Measurements from ENCODE around the gene CISD3.

CISD3 gene

GRCh38 chr17:38730526-38731379 is 612 bp downstream of the CISD3 start:
- Histone ChIP-seq H2BK120ac (ENCODE audit: low read depth, low read length) (no peak overlapping the region), H3K27ac (ENCODE audit: low read length, poor library complexity, severe bottlenecking) (peak overlapping the region; percentile 53), H3K36me3 (ENCODE audit: control insufficient read depth in 1 of 2, insufficient read depth in 2 of 2, low read depth in 1 of 2, low read length in 2 of 2) (peaks cover 43 to 46% of the 10 kb centered on the region in 2 experiments), H3K4ac (ENCODE audit: low read depth in 1 of 2, low read length in 2 of 2) (peak overlapping the region; percentile 29 to 76), H3K27me3 (ENCODE audit: control insufficient read depth in 1 of 2, insufficient read depth in 1 of 2, low read length in 2 of 2) (no peaks in the 10 kb centered on the region), H2AK5ac (ENCODE audit: low read length, severe bottlenecking) (peak overlapping the region; percentile 2), H4K91ac (ENCODE audit: low read length) (no peak overlapping the region), H2BK15ac (ENCODE audit: low read depth, poor library complexity, severe bottlenecking) (peak overlapping the region; percentile 82), H3K18ac (ENCODE audit: low read depth in 1 of 2, low read length in 2 of 2) (peak overlapping the region; percentile 46 to 73), H3K4me3 (ENCODE audit: insufficient read depth in 1 of 2, low read depth in 1 of 2, low read length in 2 of 2) (peak overlapping the region; percentile 70 to 95), H3K4me2 (ENCODE audit: low read length, poor library complexity, severe bottlenecking) (peak overlapping the region; percentile 72), H2AFZ (ENCODE audit: low read depth, low read length) (peak overlapping the region; percentile 33), H2BK5ac (ENCODE audit: low read depth, low read length, poor library complexity, severe bottlenecking) (no peak overlapping the region), H3K23ac (ENCODE audit: low read length in 2 of 2) (peak overlapping the region in 1 of 2 experiments; percentile 16), H3K79me1 (replicated peaks; ENCODE audit: low read length, poor library complexity, severe bottlenecking) (peaks cover 14% of the 10 kb centered on the region), H3K9ac (ENCODE audit: low read length) (peak overlapping the region; percentile 96), H3K4me1 (ENCODE audit: control insufficient read depth, insufficient read depth, low read depth, low read length) (peaks cover 30% of the 10 kb centered on the region), H2BK12ac (ENCODE audit: low read length in 2 of 2) (peak overlapping the region; percentile 18 to 55), H4K8ac (ENCODE audit: low read length) (peak overlapping the region; percentile 19), H3K9me3 (ENCODE audit: control insufficient read depth, low read length) (no peaks in the 10 kb centered on the region), H3K14ac (ENCODE audit: low read length in 2 of 2) (peak overlapping the region in 1 of 2 experiments; percentile 50)
- peak; percentile 62 for DNase-seq
- 25% methylated on average over 27 of the region's 27 CpGs for WGBS

GRCh38 chr17:38731526-38732294 is 1.6 kb downstream of the CISD3 start:
- WGBS, result 97% methylated on average over 8 of the region's 8 CpGs
- no peak overlapping the region for H3K18ac ChIP-seq (ENCODE audit: low read depth in 1 of 2, low read length in 2 of 2)
- H3K4ac ChIP-seq (ENCODE audit: low read depth in 1 of 2, low read length in 2 of 2), result no peak overlapping the region
- no peak overlapping the region for H2AK5ac ChIP-seq (ENCODE audit: low read length, severe bottlenecking)
- no peak overlapping the region for H4K8ac ChIP-seq (ENCODE audit: low read length)
- H2BK12ac ChIP-seq (ENCODE audit: low read length in 2 of 2), result no peak overlapping the region
- peaks cover 31% of the 10 kb centered on the region for H3K4me1 ChIP-seq (ENCODE audit: control insufficient read depth, insufficient read depth, low read depth, low read length)
- H3K9me3 ChIP-seq (ENCODE audit: control insufficient read depth, low read length), result no peaks in the 10 kb centered on the region
- H3K79me1 ChIP-seq (replicated peaks; ENCODE audit: low read length, poor library complexity, severe bottlenecking), result peaks cover 15% of the 10 kb centered on the region
- DNase-seq, result no peak
- H2BK5ac ChIP-seq (ENCODE audit: low read depth, low read length, poor library complexity, severe bottlenecking), result no peak overlapping the region
- peak overlapping the region in 1 of 2 experiments; percentile 95 for H3K4me3 ChIP-seq (ENCODE audit: insufficient read depth in 1 of 2, low read depth in 1 of 2, low read length in 2 of 2)
- H3K27me3 ChIP-seq (ENCODE audit: control insufficient read depth in 1 of 2, insufficient read depth in 1 of 2, low read length in 2 of 2), result no peaks in the 10 kb centered on the region
- H3K23ac ChIP-seq (ENCODE audit: low read length in 2 of 2), result no peak overlapping the region
- no peak overlapping the region for H2BK15ac ChIP-seq (ENCODE audit: low read depth, poor library complexity, severe bottlenecking)
- peaks cover 49 to 55% of the 10 kb centered on the region in 2 experiments for H3K36me3 ChIP-seq (ENCODE audit: control insufficient read depth in 1 of 2, insufficient read depth in 2 of 2, low read depth in 1 of 2, low read length in 2 of 2)
- no peak overlapping the region for H3K27ac ChIP-seq (ENCODE audit: low read length, poor library complexity, severe bottlenecking)
- H3K9ac ChIP-seq (ENCODE audit: low read length), result peak overlapping the region; percentile 96
- no peak overlapping the region for H2AFZ ChIP-seq (ENCODE audit: low read depth, low read length)
- no peak overlapping the region for H3K4me2 ChIP-seq (ENCODE audit: low read length, poor library complexity, severe bottlenecking)
- H4K91ac ChIP-seq (ENCODE audit: low read length), result no peak overlapping the region
- H3K14ac ChIP-seq (ENCODE audit: low read length in 2 of 2), result no peak overlapping the region
- no peak overlapping the region for H2BK120ac ChIP-seq (ENCODE audit: low read depth, low read length)

DNA sequence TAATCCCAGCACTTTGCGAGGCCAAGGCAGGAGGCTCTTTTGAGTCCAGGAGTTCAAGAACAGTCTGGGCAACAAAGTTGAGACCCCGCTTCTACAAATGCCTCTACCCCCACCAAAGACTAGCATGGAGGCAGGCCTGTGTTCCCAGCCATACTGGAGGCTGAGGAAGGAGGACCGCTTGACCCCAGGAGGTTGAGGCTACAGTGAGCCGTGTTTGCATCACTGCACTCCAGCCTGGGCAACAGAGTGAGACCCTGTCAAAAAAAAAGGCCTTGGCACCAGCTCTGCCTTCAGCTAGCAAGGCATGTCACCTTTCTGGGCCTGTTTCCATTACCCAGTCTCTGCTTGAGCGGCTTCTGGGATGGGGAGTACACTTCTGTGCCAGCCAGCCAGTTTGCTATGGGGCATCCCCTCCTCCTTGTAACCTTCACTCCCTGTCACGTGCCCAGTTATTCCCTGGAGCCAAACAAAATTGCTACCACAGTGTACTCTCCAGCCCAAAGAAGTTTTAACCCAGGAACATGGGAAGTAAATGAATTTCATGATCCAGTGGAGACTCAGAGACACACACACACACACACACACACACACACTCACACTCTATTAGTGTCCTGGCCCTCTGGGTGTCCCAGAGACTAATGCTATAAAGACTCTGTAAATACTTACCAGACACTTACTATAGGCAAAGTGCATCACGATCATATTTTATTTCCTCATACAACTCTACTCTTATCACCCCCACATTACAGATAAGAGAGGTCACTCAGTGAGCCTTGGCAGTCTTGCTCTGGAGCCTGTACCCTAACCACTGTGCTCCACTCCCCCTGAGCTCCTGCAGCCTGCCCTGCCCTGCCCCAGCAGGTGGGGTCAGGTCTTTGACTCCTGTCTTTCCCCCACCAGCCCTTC is 2.5 kb downstream of the CISD3 start:
- Histone ChIP-seq H3K4me3 (ENCODE audit: insufficient read depth in 1 of 2, low read depth in 1 of 2, low read length in 2 of 2) (no peak overlapping the region), H4K8ac (ENCODE audit: low read length) (no peak overlapping the region), H3K9ac (ENCODE audit: low read length) (no peak overlapping the region), H3K27ac (ENCODE audit: low read length, poor library complexity, severe bottlenecking) (no peak overlapping the region), H3K23ac (ENCODE audit: low read length in 2 of 2) (no peak overlapping the region), H3K79me1 (replicated peaks; ENCODE audit: low read length, poor library complexity, severe bottlenecking) (peaks cover 18% of the 10 kb centered on the region), H3K36me3 (ENCODE audit: control insufficient read depth in 1 of 2, insufficient read depth in 2 of 2, low read depth in 1 of 2, low read length in 2 of 2) (peaks cover 57 to 61% of the 10 kb centered on the region in 2 experiments), H3K4me2 (ENCODE audit: low read length, poor library complexity, severe bottlenecking) (no peak overlapping the region), H2AK5ac (ENCODE audit: low read length, severe bottlenecking) (no peak overlapping the region), H3K9me3 (ENCODE audit: control insufficient read depth, low read length) (no peaks in the 10 kb centered on the region), H3K14ac (ENCODE audit: low read length in 2 of 2) (no peak overlapping the region), H3K27me3 (ENCODE audit: control insufficient read depth in 1 of 2, insufficient read depth in 1 of 2, low read length in 2 of 2) (no peaks in the 10 kb centered on the region), H2BK120ac (ENCODE audit: low read depth, low read length) (no peak overlapping the region), H3K18ac (ENCODE audit: low read depth in 1 of 2, low read length in 2 of 2) (no peak overlapping the region), H2AFZ (ENCODE audit: low read depth, low read length) (no peak overlapping the region), H2BK5ac (ENCODE audit: low read depth, low read length, poor library complexity, severe bottlenecking) (no peak overlapping the region), H2BK15ac (ENCODE audit: low read depth, poor library complexity, severe bottlenecking) (no peak overlapping the region), H3K4ac (ENCODE audit: low read depth in 1 of 2, low read length in 2 of 2) (no peak overlapping the region), H4K91ac (ENCODE audit: low read length) (no peak overlapping the region), H3K4me1 (ENCODE audit: control insufficient read depth, insufficient read depth, low read depth, low read length) (peaks cover 31% of the 10 kb centered on the region), H2BK12ac (ENCODE audit: low read length in 2 of 2) (no peak overlapping the region)
- WGBS, result 97% methylated on average over 7 of the region's 7 CpGs
- no peak for DNase-seq
